Panc1 (cell line): ENCODE data around the gene PPP6R2.
"Not testable (repeated sequence)": the region's sequence is repeated elsewhere in the genome, so short reads cannot be mapped to it uniquely, and the experiment has no call there.

Source experiments
- POLR2AphosphoS5 ChIP-seq: IDR thresholded peaks from 2 replicates; pipeline ENCODE4 v1.6.1; 2012; ENCODE audit warnings: mild to moderate bottlenecking, low read depth, low read length, moderate library complexity
- TF ChIP-seq, protein P1 (sequence below): fragments of 450-650 bp; IDR thresholded peaks from 2 replicates; pipeline ENCODE4 v1.5.1; 2017; ENCODE audit warnings: mild to moderate bottlenecking
- TF ChIP-seq, protein P2 (sequence below), 2 experiments: IDR thresholded peaks; 2 replicates each; pipeline ENCODE4 v1.6.1; 2011 to 2012; ENCODE audit warnings: low read depth in 2 of 2, control low read depth in 1 of 2, low read length in 1 of 2, mild to moderate bottlenecking in 1 of 2, moderate library complexity in 1 of 2; ENCODE audit not compliant: insufficient read depth in 1 of 2

DNA sequence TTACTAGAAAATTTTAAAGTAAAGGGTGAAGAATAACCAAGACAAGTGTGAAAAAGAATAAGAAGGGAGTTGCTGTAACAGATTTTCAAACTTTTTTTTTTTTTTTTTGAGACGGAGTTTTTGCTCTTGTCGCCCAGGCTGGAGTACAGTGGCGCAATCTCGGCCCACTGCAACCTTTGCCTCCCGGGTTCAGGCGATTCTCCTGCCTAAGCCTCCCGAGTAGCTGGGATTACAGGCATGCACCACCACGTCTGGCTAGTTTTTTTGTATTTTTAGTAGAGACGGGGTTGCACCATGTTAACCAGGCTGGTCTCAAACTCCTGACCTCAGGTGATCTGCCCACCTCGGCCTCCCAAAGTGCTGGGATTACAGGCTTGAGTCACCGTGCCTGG, 20.7 kb downstream of the PPP6R2 start:
- TF ChIP-seq, protein P1, sequence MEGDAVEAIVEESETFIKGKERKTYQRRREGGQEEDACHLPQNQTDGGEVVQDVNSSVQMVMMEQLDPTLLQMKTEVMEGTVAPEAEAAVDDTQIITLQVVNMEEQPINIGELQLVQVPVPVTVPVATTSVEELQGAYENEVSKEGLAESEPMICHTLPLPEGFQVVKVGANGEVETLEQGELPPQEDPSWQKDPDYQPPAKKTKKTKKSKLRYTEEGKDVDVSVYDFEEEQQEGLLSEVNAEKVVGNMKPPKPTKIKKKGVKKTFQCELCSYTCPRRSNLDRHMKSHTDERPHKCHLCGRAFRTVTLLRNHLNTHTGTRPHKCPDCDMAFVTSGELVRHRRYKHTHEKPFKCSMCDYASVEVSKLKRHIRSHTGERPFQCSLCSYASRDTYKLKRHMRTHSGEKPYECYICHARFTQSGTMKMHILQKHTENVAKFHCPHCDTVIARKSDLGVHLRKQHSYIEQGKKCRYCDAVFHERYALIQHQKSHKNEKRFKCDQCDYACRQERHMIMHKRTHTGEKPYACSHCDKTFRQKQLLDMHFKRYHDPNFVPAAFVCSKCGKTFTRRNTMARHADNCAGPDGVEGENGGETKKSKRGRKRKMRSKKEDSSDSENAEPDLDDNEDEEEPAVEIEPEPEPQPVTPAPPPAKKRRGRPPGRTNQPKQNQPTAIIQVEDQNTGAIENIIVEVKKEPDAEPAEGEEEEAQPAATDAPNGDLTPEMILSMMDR: not testable (repeated sequence)
- TF ChIP-seq POLR2AphosphoS5: not testable (repeated sequence)
- TF ChIP-seq, protein P2, sequence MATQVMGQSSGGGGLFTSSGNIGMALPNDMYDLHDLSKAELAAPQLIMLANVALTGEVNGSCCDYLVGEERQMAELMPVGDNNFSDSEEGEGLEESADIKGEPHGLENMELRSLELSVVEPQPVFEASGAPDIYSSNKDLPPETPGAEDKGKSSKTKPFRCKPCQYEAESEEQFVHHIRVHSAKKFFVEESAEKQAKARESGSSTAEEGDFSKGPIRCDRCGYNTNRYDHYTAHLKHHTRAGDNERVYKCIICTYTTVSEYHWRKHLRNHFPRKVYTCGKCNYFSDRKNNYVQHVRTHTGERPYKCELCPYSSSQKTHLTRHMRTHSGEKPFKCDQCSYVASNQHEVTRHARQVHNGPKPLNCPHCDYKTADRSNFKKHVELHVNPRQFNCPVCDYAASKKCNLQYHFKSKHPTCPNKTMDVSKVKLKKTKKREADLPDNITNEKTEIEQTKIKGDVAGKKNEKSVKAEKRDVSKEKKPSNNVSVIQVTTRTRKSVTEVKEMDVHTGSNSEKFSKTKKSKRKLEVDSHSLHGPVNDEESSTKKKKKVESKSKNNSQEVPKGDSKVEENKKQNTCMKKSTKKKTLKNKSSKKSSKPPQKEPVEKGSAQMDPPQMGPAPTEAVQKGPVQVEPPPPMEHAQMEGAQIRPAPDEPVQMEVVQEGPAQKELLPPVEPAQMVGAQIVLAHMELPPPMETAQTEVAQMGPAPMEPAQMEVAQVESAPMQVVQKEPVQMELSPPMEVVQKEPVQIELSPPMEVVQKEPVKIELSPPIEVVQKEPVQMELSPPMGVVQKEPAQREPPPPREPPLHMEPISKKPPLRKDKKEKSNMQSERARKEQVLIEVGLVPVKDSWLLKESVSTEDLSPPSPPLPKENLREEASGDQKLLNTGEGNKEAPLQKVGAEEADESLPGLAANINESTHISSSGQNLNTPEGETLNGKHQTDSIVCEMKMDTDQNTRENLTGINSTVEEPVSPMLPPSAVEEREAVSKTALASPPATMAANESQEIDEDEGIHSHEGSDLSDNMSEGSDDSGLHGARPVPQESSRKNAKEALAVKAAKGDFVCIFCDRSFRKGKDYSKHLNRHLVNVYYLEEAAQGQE (IDR thresholded peaks at IDR 0.05; ENCODE audit: insufficient read depth in 1 of 2, low read depth in 2 of 2, low read length in 1 of 2): not testable (repeated sequence)
